Testis (tissue), 3 donors: Measurements from ENCODE around the gene SAE1. TPM values are rescaled to one million over a fixed set of nuclear protein-coding genes. Genes with fewer than 3 reads are reported as not detected.
"Not testable (repeated sequence)": the region's sequence is repeated elsewhere in the genome, so short reads cannot be mapped to it uniquely, and the experiment has no call there.

Experiments used
- DNase-seq: peaks from one replicate; pipeline ENCODE4 v3.0.0-alpha.2; 2019
- H3K27ac ChIP-seq, 2 donors: fragments of 200-600 bp; sonication (generic); one replicate each; pipeline ENCODE4 v1.5.1; 2019
- H3K27me3 ChIP-seq: fragments of 200-600 bp; sonication (generic); one replicate; pipeline ENCODE4 v1.5.1; 2019
- H3K36me3 ChIP-seq: fragments of 200-600 bp; sonication (generic); one replicate; pipeline ENCODE4 v1.5.1; 2017; ENCODE audit warnings: low read depth; ENCODE audit errors: missing control alignments
- H3K4me1 ChIP-seq: fragments of 200-600 bp; sonication (generic); one replicate; pipeline ENCODE4 v1.5.1; 2019
- H3K4me3 ChIP-seq, 2 donors: fragments of 200-600 bp; sonication (generic); one replicate each; pipeline ENCODE4 v1.5.1; 2017 to 2019
- H3K9me3 ChIP-seq: fragments of 200-600 bp; sonication (generic); one replicate; pipeline ENCODE4 v1.5.1; 2017
- CTCF ChIP-seq, 3 experiments: fragments of 450-650 bp in 2 of 3; fragments of 200-600 bp in 1 of 3; sonication (generic) in 1 of 3; IDR thresholded peaks; one replicate each; pipeline ENCODE4 v1.5.1; 2016 to 2019; ENCODE audit warnings: antibody characterized with exemption in 3 of 3, mild to moderate bottlenecking in 2 of 3, moderate library complexity in 1 of 3
- POLR2A ChIP-seq: fragments of 450-650 bp; IDR thresholded peaks from one replicate; pipeline ENCODE4 v1.6.1; 2017; ENCODE audit warnings: antibody characterized with exemption, mild to moderate bottlenecking, moderate library complexity
- WGBS, 2 donors: methylation state at CpG; one replicate each; pipeline ENCODE4 v1.1.5; 2018; 5-methylcytosine and 5-hydroxymethylcytosine counted together
- intact Hi-C: fragments of 100-400 bp; cut with DNase I; formaldehyde crosslinking; loops from one replicate; pipeline ENCODE4 v1.15.1; 2023; ENCODE audit warnings: low total_unique reads
- polyA plus RNA-seq: library from polyadenylated mRNA; stranded (reverse); fragments of 350-450 nt; fragmentation: Illumina TruSeq; extraction: RNeasy Lipid Tissue Mini Kit (QIAGEN cat#74804); gene quantifications from one replicate; pipeline ENCODE4 v1.2.3, GENCODE V29; 2014; ENCODE audit warnings: low read depth, low replicate concordance; ENCODE audit not compliant: insufficient read depth
- total RNA-seq, 2 donors: library from RNA; depleted of rRNA; stranded (reverse); fragments of >200 nt; gene quantifications; one replicate each; pipeline ENCODE4 v1.2.3, GENCODE V29; 2016

SAE1 gene
- total and polyA plus RNA-seq, 3 donors from 2014 or later, result 105 to 185 (median 124) TPM

- TF ChIP-seq CTCF (IDR thresholded peaks at IDR 0.05) (no peak), POLR2A (no peak)
- peaks cover 12% of the 10 kb centered on the region for H3K4me1 ChIP-seq
- H3K27me3 ChIP-seq, result no peaks in the 10 kb centered on the region
- WGBS, 2 donors, result 73 to 74% methylated on average over 3 of the region's 3 CpGs
- DNase-seq, result no peak
- intact Hi-C loops, result no loop called here
- H3K9me3 ChIP-seq, result no peaks in the 10 kb centered on the region
- no peak overlapping the region for H3K27ac ChIP-seq
- no peak overlapping the region for H3K4me3 ChIP-seq
- H3K36me3 ChIP-seq, result no peaks in the 10 kb centered on the region
Measured at GRCh38 chr19:47135156-47135555, 4.5 kb downstream of the SAE1 start.

DNA sequence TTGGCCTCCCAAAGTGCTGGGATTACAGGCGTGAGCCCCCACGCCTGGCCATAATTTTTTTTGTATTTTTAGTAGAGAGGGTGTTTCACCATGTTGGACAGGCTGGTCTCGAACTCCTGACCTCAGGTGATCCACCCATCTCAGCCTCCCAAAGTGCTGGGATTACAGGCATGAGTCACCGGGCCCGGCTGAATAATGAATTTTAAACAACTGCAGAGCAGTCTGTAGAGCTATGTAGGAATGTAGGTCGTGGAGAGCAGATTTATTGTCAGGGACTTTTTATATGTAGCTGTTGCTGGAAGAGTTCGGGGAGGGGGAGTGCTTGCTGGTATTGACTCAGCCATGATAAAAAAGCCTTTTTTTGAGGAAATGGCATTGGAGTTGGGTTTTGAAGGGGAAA, 10.6 kb downstream of the SAE1 start:
- H3K27me3 ChIP-seq, H3K9me3 ChIP-seq, H3K4me3 ChIP-seq, H3K4me1 ChIP-seq, H3K27ac ChIP-seq, intact Hi-C loops, DNase-seq, H3K36me3 ChIP-seq: not testable (repeated sequence)
- 69 to 75% methylated on average over 7 of the region's 7 CpGs for WGBS, 2 donors

GRCh38 chr19:47141695-47142094, 11.1 kb downstream of the SAE1 start:
- intact Hi-C loops, result no loop called here
- DNase-seq, result no peak
- Histone ChIP-seq H3K27ac (no peak overlapping the region), H3K4me3 (no peak overlapping the region), H3K9me3 (no peaks in the 10 kb centered on the region), H3K4me1 (peaks cover 1% of the 10 kb centered on the region), H3K27me3 (no peaks in the 10 kb centered on the region), H3K36me3 (no peaks in the 10 kb centered on the region)
- no peak for TF ChIP-seq POLR2A

GRCh38 chr19:47142779-47143178, 12.1 kb downstream of the SAE1 start:
- intact Hi-C loops, result no loop called here
- no peak overlapping the region for H3K4me3 ChIP-seq
- TF ChIP-seq POLR2A (no peak), CTCF (IDR thresholded peaks at IDR 0.05) (no peak)
- no peaks in the 10 kb centered on the region for H3K4me1 ChIP-seq
- 84 to 90% methylated on average over 5 of the region's 5 CpGs for WGBS, 2 donors
- H3K9me3 ChIP-seq, result no peaks in the 10 kb centered on the region
- no peaks in the 10 kb centered on the region for H3K36me3 ChIP-seq
- H3K27me3 ChIP-seq, result no peaks in the 10 kb centered on the region
- no peak for DNase-seq
- no peak overlapping the region for H3K27ac ChIP-seq

- WGBS, 2 donors, result 72 to 86% methylated on average over 11 of the region's 11 CpGs
Measured at GRCh38 chr19:47143322-47144073, 12.9 kb downstream of the SAE1 start.

More at GRCh38 chr19:47143322-47144073, 12.9 kb downstream of the SAE1 start:
- Histone ChIP-seq H3K9me3 (no peaks in the 10 kb centered on the region), H3K27ac (no peak overlapping the region), H3K36me3 (no peaks in the 10 kb centered on the region), H3K4me3 (no peak overlapping the region), H3K27me3 (no peaks in the 10 kb centered on the region), H3K4me1 (no peaks in the 10 kb centered on the region)
- intact Hi-C loops, result no loop called here
- TF ChIP-seq POLR2A (no peak), CTCF (IDR thresholded peaks at IDR 0.05) (no peak)
- no peak for DNase-seq
